GM12875 (cell line): Measurements from ENCODE around the gene CTNNA3.

ENCODE experiments used
- H3K4me3 ChIP-seq: one replicate; pipeline ENCODE4 v1.5.1; 2011; ENCODE audit warnings: low read depth, low read length, control low read depth
- CTCF ChIP-seq: IDR thresholded peaks from 2 replicates; pipeline ENCODE4 v1.5.1; 2011; ENCODE audit warnings: low read depth, mild to moderate bottlenecking, control low read depth, inconsistent platforms, low read length, moderate library complexity, borderline replicate concordance; ENCODE audit not compliant: insufficient read depth

The CTNNA3 gene

GRCh38 chr10:67663449-67664087 is 32.4 kb downstream of the CTNNA3 start:
- no peak for TF ChIP-seq CTCF
- H3K4me3 ChIP-seq, result no peak overlapping the region

- no peak overlapping the region for H3K4me3 ChIP-seq
- TF ChIP-seq CTCF, result no peak
Measured at GRCh38 chr10:67662415-67662814, 33.6 kb downstream of the CTNNA3 start.

GRCh38 chr10:67659497-67659896 is 36.5 kb downstream of the CTNNA3 start:
- no peak overlapping the region for H3K4me3 ChIP-seq
- no peak for TF ChIP-seq CTCF

- H3K4me3 ChIP-seq, result no peak overlapping the region
- no peak for TF ChIP-seq CTCF
Measured at GRCh38 chr10:67657775-67658174, 38.2 kb downstream of the CTNNA3 start.

- no peak overlapping the region for H3K4me3 ChIP-seq
- no peak for TF ChIP-seq CTCF
Measured at GRCh38 chr10:67650558-67650957, 45.4 kb downstream of the CTNNA3 start.

GRCh38 chr10:67648613-67649229 is 47.3 kb downstream of the CTNNA3 start:
- no peak for TF ChIP-seq CTCF

GRCh38 chr10:67630904-67631303 is 65.1 kb downstream of the CTNNA3 start:
- no peak for TF ChIP-seq CTCF
- H3K4me3 ChIP-seq, result no peak overlapping the region

More at GRCh38 chr10:67648613-67649229, 47.3 kb downstream of the CTNNA3 start:
- H3K4me3 ChIP-seq, result no peak overlapping the region
